BLaER1 treated with 17β-estradiol and CSF1 and Interleukin-3, amounts not matched to agents 10 nM and 100 nM (cell line): Measurements from ENCODE around the gene CXXC4.

Experiments used
- H3K27ac ChIP-seq, 11 experiments: shearing (Covaris generic); formaldehyde crosslinking; 2 replicates each; pipeline ENCODE4 v1.8.1; 2022
- H3K27me3 ChIP-seq, 11 experiments: shearing (Covaris generic); formaldehyde crosslinking; 2 replicates each; pipeline ENCODE4 v1.8.1; 2022
- H3K36me3 ChIP-seq, 11 experiments: shearing (Covaris generic); formaldehyde crosslinking; 2 replicates each; pipeline ENCODE4 v1.8.1; 2022
- H3K4me1 ChIP-seq, 10 experiments: shearing (Covaris generic); formaldehyde crosslinking; 2 replicates each; pipeline ENCODE4 v1.8.1; 2022
- H3K4me2 ChIP-seq, 11 experiments: shearing (Covaris generic); formaldehyde crosslinking; 2 replicates each; pipeline ENCODE4 v1.8.1; 2022
- H3K4me3 ChIP-seq, 10 experiments: shearing (Covaris generic); formaldehyde crosslinking; 2 replicates each; pipeline ENCODE4 v1.8.1; 2022
- H3K9ac ChIP-seq, 11 experiments: shearing (Covaris generic); formaldehyde crosslinking; 2 replicates each; pipeline ENCODE4 v1.8.1; 2022
- H3K9me3 ChIP-seq, 11 experiments: shearing (Covaris generic); formaldehyde crosslinking; replicated peaks in 1 of 11; 2 replicates each; pipeline ENCODE4 v1.8.1; 2022
- H4K20me1 ChIP-seq, 11 experiments: shearing (Covaris generic); formaldehyde crosslinking; 2 replicates each; pipeline ENCODE4 v1.8.1; 2022
- Cebpa-rat ChIP-seq, 11 experiments: shearing (Covaris generic); IDR thresholded peaks; 2 replicates each; pipeline ENCODE4 v1.8.1; 2022

CXXC4 gene

GRCh38 chr4:104490770-104491480 is 3.8 kb downstream of the CXXC4 start:
- Histone ChIP-seq H3K4me3 (no peak overlapping the region), H3K36me3 (no peaks in the 10 kb centered on the region), H3K27ac (no peak overlapping the region), H3K27me3 (no peaks in the 10 kb centered on the region), H3K9ac (no peak overlapping the region), H3K4me2 (peak overlapping the region in 2 of 11 experiments; percentile 11 to 19; a peak in 2 of 22 replicates), H3K9me3 (peaks cover 0 to 6% (median 3%) of the 10 kb centered on the region in 11 experiments; a peak in 7 of 22 replicates), H3K4me1 (peaks cover 0 to 12% (median 0%) of the 10 kb centered on the region in 10 experiments; a peak in 3 of 20 replicates), H4K20me1 (no peaks in the 10 kb centered on the region)
- TF ChIP-seq Cebpa-rat (IDR thresholded peaks at IDR 0.05): no peak

DNA sequence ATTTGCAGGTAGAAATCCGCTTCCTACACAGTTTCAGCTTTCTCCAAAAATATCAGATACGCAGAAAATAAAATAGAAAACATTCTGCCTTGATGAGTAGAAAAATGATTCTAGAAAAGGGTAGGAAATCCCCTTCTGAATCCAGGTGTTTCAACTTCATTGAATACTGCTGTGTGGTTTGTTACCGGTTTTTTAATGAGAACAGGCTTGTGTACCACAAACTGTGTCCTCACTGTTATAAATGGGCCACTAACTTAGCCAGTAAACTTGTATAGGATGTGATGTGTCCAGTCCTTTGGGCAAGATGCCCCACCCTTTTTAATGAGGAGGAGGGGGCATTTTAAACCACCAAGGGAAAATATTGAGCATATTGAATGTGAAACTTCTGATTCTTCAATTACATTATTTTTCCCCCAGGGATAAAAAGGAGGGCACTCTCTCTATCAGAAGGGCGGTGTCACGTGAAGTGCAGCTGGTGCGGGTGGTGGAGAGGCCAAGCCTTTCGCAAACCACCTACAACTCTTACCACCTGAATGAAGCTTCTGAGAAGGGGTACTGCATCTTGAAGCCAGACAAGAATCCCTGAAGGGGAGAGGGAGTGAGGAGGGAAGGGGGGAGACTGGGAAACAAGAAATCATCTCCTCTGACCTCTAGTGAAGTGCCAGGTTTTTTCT is 4.5 kb downstream of the CXXC4 start:
- Histone ChIP-seq H3K4me1 (peaks cover 0 to 12% (median 0%) of the 10 kb centered on the region in 10 experiments; a peak in 3 of 20 replicates), H3K9me3 (peaks cover 0 to 6% (median 3%) of the 10 kb centered on the region in 11 experiments; a peak in 7 of 22 replicates), H3K36me3 (no peaks in the 10 kb centered on the region), H3K27ac (no peak overlapping the region), H3K4me3 (no peak overlapping the region), H3K27me3 (no peaks in the 10 kb centered on the region), H4K20me1 (no peaks in the 10 kb centered on the region), H3K4me2 (peak overlapping the region in 2 of 11 experiments; percentile 11 to 19; a peak in 2 of 22 replicates), H3K9ac (no peak overlapping the region)
- TF ChIP-seq Cebpa-rat (IDR thresholded peaks at IDR 0.05): no peak

- no peaks in the 10 kb centered on the region for H3K27me3 ChIP-seq
- H3K4me2 ChIP-seq: peak overlapping the region in 1 of 11 experiments; percentile 19; a peak in 1 of 22 replicates
- no peak overlapping the region for H3K27ac ChIP-seq
- no peaks in the 10 kb centered on the region for H3K36me3 ChIP-seq
- H3K4me3 ChIP-seq: no peak overlapping the region
- H3K9me3 ChIP-seq: peaks cover 0 to 6% (median 3%) of the 10 kb centered on the region in 11 experiments; a peak in 7 of 22 replicates
- H3K4me1 ChIP-seq: peaks cover 0 to 12% (median 0%) of the 10 kb centered on the region in 10 experiments; a peak in 3 of 20 replicates
- H4K20me1 ChIP-seq: no peaks in the 10 kb centered on the region
- TF ChIP-seq Cebpa-rat (IDR thresholded peaks at IDR 0.05): no peak
- H3K9ac ChIP-seq: no peak overlapping the region
Measured at GRCh38 chr4:104489731-104490095, 5.0 kb downstream of the CXXC4 start.

DNA sequence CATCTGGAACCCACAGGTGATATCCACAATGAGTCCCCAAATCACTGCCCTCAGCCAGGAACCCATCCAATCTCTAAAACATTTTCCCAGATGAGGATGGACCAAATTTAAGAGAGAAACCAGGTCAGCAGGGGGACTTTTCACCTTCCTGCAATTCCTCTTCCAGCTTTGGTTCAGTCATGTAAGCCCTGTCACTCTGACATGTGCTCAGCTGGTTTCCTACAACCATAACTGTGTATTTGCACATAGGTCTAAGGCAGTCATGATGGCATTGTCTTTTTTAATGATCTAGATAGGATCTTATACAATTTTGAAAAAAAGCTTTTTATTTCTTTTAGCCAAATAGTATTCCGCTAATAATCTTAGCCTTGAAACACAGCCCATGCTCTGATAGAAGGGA is 6.5 kb downstream of the CXXC4 start:
- no peak overlapping the region for H3K9ac ChIP-seq
- H4K20me1 ChIP-seq: no peaks in the 10 kb centered on the region
- no peaks in the 10 kb centered on the region for H3K27me3 ChIP-seq
- H3K4me1 ChIP-seq: peaks cover 0 to 12% (median 0%) of the 10 kb centered on the region in 10 experiments; a peak in 3 of 20 replicates
- H3K4me3 ChIP-seq: no peak overlapping the region
- H3K27ac ChIP-seq: no peak overlapping the region
- peaks cover 0 to 6% (median 3%) of the 10 kb centered on the region in 11 experiments; a peak in 7 of 22 replicates for H3K9me3 ChIP-seq
- TF ChIP-seq Cebpa-rat (IDR thresholded peaks at IDR 0.05): no peak
- no peaks in the 10 kb centered on the region for H3K36me3 ChIP-seq
- H3K4me2 ChIP-seq: no peak overlapping the region

DNA sequence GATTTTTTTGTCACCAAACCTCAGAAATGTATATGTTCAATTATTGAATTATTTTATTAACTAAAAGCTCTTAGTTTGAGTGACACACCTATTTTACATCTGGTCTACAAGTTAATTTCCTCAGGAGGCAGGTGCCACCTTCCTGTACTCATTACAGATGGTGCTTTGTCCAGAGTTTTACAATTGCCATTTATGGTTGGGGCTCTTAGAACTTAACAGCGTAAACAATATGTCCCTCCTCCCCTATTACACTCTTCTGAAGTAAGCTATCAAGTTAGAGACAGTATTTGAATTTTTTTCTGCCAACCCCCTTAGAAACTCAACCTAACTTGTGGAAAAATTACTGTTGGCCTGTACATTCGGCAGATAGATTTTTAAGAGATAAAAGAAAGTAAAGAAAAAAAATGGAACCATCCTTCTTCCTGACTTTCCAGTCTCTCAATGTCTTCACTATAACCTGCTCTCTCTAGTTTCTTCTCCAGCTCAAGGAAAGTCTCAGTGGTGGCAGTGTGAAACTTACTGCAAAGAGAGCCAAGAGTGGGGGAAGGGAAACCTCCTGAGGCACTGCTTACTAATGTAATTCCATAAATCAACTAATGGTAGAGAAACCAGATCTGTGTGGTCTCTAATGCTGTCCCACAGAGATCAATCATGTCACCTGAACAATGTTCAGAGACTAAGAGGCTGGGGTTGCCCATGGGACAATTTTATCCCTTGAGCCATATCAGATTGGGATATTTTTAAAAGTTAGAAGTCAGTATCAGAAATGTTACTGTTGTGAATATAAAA is 7.8 kb downstream of the CXXC4 start:
- no peak overlapping the region for H3K9ac ChIP-seq
- H4K20me1 ChIP-seq: no peaks in the 10 kb centered on the region
- H3K36me3 ChIP-seq: no peaks in the 10 kb centered on the region
- no peak for TF ChIP-seq Cebpa-rat (IDR thresholded peaks at IDR 0.05)
- H3K27ac ChIP-seq: no peak overlapping the region
- no peaks in the 10 kb centered on the region for H3K27me3 ChIP-seq
- H3K4me2 ChIP-seq: no peak overlapping the region
- H3K9me3 ChIP-seq: peaks cover 0 to 6% (median 3%) of the 10 kb centered on the region in 11 experiments; a peak in 7 of 22 replicates
- H3K4me1 ChIP-seq: peaks cover 0 to 12% (median 0%) of the 10 kb centered on the region in 10 experiments; a peak in 3 of 20 replicates
- H3K4me3 ChIP-seq: no peak overlapping the region

GRCh38 chr4:104475652-104476051 is 19.0 kb downstream of the CXXC4 start:
- Histone ChIP-seq H3K9me3 (no peaks in the 10 kb centered on the region), H3K4me1 (0 out of 20 replicates have a peak, but pooled peaks cover 0 to 4% (median 0%) of the 10 kb centered on the region in 10 experiments), H4K20me1 (no peaks in the 10 kb centered on the region), H3K9ac (no peak overlapping the region), H3K36me3 (no peaks in the 10 kb centered on the region), H3K27me3 (no peaks in the 10 kb centered on the region), H3K4me3 (no peak overlapping the region), H3K4me2 (no peak overlapping the region), H3K27ac (no peak overlapping the region)
- no peak for TF ChIP-seq Cebpa-rat (IDR thresholded peaks at IDR 0.05)

- Histone ChIP-seq H3K9me3 (no peaks in the 10 kb centered on the region), H4K20me1 (no peaks in the 10 kb centered on the region), H3K27ac (no peak overlapping the region), H3K4me1 (0 out of 20 replicates have a peak, but pooled peaks cover 0 to 4% (median 0%) of the 10 kb centered on the region in 10 experiments), H3K4me3 (no peak overlapping the region), H3K27me3 (no peaks in the 10 kb centered on the region), H3K4me2 (no peak overlapping the region), H3K9ac (no peak overlapping the region), H3K36me3 (no peaks in the 10 kb centered on the region)
- no peak for TF ChIP-seq Cebpa-rat (IDR thresholded peaks at IDR 0.05)
Measured at GRCh38 chr4:104472766-104473165, 21.9 kb downstream of the CXXC4 start.

GRCh38 chr4:104470770-104471169 is 23.9 kb downstream of the CXXC4 start:
- H3K9me3 ChIP-seq: no peaks in the 10 kb centered on the region
- H3K4me1 ChIP-seq: 0 out of 20 replicates have a peak, but pooled peaks cover 0 to 3% (median 0%) of the 10 kb centered on the region in 10 experiments
- H3K4me3 ChIP-seq: no peak overlapping the region
- TF ChIP-seq Cebpa-rat (IDR thresholded peaks at IDR 0.05): no peak
- H4K20me1 ChIP-seq: no peaks in the 10 kb centered on the region
- no peak overlapping the region for H3K27ac ChIP-seq
- H3K9ac ChIP-seq: no peak overlapping the region
- no peak overlapping the region for H3K4me2 ChIP-seq
- no peaks in the 10 kb centered on the region for H3K36me3 ChIP-seq
- H3K27me3 ChIP-seq: no peaks in the 10 kb centered on the region

- no peak overlapping the region for H3K27ac ChIP-seq
- H3K9ac ChIP-seq: no peak overlapping the region
- no peaks in the 10 kb centered on the region for H3K27me3 ChIP-seq
- no peaks in the 10 kb centered on the region for H3K9me3 ChIP-seq
- no peak overlapping the region for H3K4me2 ChIP-seq
- H3K4me3 ChIP-seq: no peak overlapping the region
- no peaks in the 10 kb centered on the region for H3K4me1 ChIP-seq
- TF ChIP-seq Cebpa-rat (IDR thresholded peaks at IDR 0.05): no peak
- H4K20me1 ChIP-seq: no peaks in the 10 kb centered on the region
- H3K36me3 ChIP-seq: no peaks in the 10 kb centered on the region
Measured at GRCh38 chr4:104469794-104470193, 24.9 kb downstream of the CXXC4 start.
